CMK (cell line): ENCODE measurements around the gene SLC44A5.
"Not testable (repeated sequence)": the region's sequence is repeated elsewhere in the genome, so short reads cannot be mapped to it uniquely, and the experiment has no call there.

Experiments
- DNase-seq: peaks from one replicate; pipeline ENCODE4 v3.0.0-alpha.2; 2010; ENCODE audit warnings: low read depth

The SLC44A5 gene

DNA sequence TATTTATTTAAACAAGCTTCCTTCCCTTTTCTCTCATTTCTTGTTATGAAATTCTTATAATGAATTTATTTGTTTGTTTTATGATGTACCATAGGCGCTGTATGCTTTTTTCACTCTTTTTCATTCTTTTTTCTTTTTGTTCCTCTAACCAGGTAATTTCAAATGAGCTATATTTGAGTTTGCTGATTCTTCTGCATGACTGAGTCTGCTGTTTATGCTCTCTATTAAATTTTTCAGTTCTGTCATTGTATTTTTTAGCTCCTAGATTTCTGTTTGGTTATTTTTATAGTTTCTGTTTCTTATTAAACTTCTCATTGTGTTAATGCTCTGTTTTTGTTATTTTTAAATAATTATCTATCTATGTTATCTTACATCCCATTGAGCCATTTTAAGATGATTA lies 244.3 kb downstream of the SLC44A5 start:
- DNase-seq: no peak

DNA sequence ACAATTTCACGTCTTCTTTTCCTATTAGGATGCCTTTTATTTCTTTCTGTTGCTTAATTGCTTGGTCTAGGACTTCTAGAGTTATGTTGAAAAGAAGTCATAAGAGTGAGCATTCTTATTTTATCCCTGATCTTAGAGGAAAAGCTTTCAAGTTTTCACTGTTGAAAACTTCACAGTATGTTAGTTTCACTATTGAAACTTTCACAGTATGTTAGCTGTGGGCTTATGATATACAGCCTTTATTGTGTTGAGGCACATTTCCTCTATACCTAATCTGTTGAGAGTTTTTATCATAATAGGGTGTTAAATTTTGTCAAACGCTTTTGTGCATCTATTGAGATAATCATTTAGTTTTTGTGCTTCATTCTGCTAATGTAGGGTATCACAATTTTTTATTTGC lies 249.7 kb downstream of the SLC44A5 start:
- no peak for DNase-seq

DNA sequence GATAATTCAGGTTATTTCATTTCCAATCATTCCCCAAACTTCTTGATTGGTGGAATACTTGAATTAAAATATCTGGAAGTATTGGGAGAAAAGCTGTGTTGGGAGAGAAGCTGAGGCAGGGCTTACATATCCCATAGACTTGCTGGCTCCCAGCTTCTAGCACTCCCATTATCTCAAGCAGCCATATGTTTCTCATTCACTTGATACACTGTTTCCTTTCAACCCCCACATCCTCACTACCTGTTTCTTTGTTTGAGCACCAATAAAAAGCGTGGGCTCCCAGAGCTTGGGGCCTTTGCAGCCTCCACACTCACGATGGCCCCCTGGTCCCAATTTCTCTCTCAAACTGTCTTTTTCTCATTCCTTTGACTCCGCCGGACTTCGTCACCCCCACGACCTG lies 256.6 kb downstream of the SLC44A5 start:
- DNase-seq: not testable (repeated sequence)

DNA sequence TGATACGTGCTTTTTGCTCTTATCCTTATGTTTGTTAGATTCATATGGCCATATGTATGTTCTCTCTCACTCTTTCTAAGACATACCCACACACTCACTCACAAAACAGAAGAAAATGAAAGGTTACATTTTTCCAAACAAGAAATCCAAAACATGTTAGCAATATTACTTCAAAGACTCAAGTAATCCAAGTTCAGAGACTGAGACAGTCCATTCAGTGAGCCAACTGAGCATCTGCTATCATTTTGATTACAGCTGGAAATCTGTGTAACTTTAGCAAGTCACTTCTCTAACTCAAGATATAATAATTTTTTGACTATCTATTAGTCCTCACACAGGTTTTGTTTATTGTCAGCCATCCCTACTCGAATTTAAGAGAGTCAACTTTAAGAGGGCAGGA lies 257.9 kb downstream of the SLC44A5 start:
- no peak for DNase-seq

DNA sequence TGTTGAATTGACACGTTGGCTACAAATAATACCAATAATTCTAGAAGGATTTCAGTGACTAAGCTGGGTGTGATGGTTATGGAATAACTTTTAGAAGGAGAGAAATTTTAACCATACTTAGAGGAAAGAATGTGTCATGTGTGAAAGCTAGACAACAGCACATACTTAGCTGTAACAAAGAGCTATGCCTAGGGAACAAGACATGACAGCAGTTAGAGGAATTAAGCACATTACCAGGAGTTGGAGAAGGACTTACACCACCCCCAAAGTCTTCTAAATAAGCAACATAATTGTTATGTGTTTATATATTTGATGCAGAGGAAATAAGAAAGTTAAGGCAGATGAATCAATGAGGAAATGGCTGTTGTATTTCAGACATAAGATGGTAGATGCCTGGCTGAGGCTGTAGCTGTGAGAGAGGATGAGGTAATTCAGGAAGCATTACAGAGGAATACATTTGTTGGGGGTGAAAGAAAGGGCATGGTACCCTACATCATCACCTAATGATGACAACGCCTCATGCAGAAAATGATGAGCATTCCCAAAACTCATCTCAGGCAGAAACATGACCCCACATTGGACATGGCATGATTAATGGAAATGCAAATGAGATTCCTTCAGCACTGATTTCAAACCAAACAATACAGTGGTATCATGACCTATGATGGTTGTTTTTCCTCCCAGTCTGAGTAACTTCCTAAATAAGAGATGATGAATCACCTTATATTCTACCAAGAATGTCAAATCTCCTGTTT lies 265.2 kb downstream of the SLC44A5 start:
- DNase-seq: no peak

DNA sequence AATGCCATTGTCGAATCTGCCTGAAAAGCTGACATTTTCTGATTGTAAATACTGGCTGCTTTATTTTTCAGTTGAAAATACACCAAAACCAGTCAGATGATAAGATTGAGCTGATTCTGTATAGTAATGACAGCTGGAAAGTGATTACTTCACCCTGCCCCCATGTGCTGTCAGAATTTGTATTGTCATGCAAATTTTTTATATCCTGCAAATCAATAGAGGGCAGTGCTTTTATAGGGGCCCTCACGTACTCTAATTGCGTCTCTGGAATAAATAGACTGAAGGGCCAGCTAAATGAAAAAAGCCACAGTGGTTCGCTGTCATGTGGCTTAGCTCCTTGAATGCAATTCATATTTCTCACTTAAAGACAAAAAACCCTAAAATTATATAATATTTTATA lies 268.1 kb downstream of the SLC44A5 start:
- no peak for DNase-seq

DNA sequence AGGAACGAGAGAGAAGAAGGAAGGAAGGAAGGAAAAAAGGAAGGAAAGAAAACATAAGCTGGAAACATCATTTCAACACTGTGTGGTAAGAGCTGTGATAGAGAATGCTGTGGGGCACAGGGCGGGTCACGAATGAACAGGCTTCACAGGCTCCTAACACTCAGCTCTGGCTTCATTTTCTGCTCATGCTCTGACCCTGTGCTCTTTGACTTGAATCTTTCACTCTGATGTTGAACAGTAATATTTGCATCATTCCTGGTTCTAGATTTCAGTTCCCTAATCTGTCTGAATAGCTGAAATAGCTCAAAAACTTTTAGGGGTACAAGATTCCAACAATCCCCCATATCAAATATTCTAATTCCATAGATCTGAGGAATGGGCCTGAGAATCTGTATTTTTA lies 269.4 kb downstream of the SLC44A5 start:
- no peak for DNase-seq

DNA sequence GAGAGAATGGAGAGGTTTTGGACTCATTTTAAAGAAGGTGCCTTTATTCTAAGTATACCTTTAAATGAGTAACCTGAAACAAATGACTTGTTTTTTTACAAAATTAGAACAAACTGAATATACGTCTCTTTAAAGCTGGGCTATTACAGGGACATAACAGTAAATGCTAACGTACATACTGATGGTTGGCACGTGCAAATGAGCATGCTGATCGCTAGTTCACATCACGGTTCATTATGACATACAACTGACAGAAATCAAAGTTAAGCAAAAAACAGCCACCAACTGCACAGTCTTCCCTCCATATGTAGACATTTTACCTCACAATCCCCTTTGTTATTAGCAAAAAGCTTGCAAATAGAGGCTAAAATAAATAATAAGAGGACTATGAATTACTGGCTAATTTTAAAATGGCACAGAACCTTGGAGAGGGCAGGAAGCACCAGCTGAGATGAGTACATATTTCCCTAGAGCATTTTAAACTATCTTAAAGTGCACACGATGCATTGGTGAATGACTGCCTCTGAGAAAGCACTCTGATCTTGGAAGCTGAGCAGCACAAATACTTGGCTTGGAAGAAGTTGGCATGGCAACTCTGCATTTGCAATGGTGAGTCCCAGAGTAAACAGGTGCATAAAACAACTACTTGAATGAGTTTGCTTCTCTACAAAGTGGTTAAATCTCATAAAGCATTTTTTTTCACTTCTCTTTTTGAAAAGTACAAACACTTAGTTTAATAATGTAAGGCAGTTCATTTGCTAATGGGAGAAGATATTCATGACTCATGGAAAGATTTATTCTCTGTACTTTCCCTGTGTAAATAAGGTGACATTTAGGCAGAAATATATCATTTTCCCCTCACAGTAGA lies 272.1 kb downstream of the SLC44A5 start:
- DNase-seq: no peak

DNA sequence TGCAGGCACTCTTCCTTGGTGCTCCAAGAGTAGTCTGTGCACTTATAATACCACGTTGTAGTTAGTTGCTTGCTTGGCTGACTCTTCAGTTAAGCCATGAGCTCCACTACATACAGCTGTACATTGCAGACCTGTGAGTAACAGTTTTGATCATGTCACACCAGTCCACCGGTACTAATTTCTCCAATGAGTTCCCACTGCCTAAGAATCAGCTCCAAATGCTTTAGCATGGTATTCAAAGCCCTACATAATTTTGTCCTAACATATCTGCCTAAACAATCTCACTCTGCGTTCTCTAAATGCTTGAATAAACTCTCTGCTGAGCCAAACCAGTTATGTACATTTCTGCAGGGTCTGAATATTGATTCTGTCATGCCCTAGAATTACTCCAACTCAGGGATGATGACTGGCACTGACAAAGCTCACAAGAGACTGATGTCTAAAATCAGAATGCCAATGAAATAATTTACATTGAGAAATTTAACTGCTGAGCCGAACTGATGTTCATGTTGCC lies 276.0 kb downstream of the SLC44A5 start:
- DNase-seq: no peak

DNA sequence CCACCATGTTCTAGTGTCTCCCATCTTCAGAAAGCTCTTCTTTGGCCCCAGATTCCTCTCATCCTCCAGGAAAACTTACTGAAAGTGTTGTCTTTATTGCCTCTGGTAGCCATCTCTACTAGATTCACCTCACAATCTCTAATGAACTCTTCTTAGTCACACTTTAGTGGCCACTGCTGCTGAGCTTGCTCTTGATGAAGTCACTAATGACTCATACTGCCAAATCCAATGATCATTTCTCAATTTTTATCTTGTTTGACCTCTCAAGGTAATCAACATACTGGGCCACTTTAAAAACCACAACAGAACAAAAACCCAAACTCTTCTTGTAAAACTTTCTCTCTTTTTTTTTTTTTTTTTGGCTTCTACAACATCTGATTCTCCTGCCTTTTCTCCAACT lies 280.3 kb downstream of the SLC44A5 start:
- DNase-seq: no peak

DNA sequence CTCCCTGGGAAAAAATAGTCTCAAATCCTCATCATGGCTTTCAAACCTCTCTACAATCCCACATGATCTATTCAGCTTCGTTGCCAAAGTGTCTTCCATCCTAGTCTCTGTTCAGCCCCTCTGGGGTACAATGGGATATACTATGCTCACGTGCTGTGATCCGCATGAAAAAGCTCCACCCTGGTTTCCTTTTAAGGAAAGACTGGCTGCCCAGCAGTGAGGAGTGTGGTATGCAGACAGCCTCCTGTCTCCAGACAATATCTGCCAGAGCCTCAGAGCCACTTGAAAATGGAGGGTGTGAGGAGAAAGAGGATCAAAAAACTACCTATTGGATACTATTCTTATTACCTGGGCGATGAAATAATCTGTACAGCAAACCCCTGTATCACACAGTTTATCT lies 282.2 kb downstream of the SLC44A5 start:
- no peak for DNase-seq

DNA sequence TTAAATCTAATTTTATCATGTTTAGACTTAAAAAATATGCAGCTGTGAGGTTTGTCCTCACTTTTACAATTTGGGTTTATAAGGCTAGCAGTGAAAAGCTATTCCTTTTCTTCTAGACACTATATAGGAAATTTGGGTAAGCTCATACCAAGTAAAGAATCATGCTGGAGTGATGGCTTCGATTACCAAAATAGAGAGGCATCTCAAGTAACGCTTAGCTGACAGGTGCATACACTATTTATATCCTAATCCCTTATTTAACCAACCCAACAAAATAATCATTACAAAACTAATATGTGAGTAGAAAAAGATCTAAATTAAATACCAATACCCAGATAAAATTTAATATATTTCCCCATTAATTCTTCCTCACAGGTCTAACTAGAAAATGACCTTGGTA lies 283.5 kb downstream of the SLC44A5 start:
- no peak for DNase-seq

DNA sequence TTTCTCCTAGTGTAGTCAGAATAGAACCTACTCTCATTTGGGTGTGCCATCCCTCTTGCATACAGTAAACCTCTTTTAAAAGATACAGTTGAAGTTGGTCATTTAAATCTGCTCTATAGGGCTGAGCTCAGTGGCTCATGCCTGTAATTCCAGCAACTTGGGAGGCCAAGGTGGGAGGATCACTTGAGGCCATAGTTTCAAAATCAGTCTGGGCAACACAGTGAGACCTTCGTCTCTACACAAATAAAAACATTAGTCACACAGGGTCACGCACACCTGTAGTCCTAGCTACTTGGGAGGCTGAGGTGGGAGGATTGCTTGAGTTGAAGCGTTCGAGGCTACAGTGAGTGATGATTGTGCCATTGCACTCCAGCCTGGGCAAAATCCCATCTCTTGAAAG lies 292.9 kb downstream of the SLC44A5 start:
- no peak for DNase-seq

DNA sequence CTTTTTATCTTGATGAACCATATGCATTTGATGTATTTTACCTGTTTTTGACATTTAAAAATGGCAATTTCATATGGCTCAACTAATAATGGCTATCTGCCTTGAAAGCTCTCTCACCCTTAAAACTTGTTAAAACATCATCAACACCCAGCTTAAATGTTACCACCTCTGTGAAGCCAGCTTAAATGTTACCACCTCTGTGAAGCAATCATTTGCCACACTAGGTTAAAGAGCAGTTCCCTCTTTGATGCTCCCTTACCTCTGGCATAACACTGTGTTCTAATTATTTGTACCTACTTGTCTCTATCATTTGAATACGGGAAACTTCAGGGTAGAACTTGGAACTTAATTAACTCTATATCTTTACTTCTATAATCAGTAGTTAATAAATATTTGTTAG lies 294.7 kb downstream of the SLC44A5 start:
- DNase-seq: no peak

DNA sequence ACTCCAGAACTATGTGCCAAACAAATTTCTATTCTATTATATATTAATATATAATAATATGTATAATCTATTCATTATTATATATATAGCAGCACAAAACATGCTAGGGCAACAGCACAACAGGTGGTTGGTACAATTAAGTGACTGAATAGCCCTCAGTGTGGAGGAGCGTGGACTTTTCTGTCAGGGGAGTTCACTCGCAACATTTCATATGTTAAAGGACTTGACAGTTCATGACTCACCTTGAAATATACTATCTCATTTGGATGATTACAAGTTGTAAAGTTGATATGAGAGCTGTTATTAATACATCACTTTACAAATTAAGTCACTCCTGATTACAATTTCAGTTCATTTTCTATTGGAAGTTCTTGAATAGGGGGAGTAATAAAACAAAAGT lies 298.3 kb downstream of the SLC44A5 start:
- no peak for DNase-seq

DNA sequence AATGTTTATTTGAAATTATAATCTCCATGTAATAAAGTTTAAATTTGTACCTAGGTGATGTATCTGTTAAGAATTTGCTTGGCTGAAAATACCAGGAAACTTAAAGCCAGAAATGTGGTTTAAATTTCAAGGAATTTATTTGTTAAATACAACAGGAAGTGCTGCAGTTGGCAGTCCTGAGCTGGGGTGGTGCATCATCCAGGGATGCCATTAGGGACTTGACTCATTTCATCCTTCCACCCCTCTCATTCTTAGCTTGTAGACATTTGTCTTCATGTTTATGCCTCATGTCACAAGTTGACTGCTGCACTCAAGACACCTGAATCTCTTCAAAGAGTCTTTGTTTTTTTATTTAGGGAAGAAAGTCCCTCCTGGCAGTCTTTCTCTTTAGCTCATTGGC lies 300.8 kb downstream of the SLC44A5 start:
- no peak for DNase-seq

DNA sequence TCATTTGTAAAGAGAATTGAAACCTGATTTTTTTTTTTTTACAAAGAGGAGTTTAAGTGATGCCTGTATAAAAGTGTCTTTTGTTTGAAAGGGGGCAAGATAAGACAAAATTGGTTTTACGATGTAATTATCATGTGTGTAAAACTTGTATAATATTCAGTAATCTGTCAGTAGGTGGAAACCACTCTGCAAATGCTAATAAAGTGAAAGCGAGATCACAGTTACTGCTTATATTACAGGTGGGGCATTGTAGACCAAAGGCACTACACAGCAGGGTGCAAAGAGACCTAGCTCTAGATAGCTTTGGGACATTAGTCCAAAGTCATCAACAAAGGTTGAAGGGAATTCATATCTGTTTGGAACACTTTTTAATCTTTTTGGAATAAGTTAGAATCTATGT lies 302.5 kb downstream of the SLC44A5 start:
- no peak for DNase-seq

DNA sequence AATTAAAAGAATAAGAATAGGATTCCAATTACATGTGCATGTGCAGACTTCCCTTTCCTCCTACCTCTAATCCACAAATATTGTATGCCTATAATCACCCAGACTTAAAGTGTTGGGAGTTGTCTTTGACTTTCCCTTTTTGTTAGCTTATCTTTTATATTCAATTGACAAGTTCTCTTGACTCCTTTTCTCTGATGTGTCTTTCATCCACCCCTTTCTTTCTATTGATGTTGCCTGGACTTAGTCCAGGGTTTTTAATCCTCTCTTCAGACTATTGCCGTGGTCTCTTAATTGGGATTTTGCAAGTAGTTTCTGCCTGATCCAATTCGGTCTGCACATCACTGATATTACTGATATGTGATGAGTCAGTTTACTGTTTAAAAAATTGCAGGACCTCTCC lies 305.9 kb downstream of the SLC44A5 start:
- no peak for DNase-seq

DNA sequence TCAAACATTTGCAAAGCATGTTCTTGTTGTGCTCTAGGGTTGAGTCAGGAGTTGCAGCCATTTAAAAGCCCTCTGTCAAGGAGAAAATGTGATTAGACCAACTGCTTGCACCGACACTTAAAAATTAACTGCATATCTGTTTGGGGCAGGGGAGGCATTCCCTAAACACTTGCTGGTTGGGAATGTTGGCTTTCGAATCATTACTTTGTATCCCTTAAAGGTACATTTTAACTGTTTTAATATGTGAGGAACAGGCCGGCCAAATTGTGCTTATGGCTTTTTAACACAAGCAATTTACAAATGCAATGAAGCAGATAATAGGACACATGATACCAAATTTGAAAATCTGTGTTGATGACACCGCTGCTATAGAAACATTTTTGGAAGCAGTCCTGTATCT lies 317.6 kb downstream of the SLC44A5 start:
- no peak for DNase-seq

DNA sequence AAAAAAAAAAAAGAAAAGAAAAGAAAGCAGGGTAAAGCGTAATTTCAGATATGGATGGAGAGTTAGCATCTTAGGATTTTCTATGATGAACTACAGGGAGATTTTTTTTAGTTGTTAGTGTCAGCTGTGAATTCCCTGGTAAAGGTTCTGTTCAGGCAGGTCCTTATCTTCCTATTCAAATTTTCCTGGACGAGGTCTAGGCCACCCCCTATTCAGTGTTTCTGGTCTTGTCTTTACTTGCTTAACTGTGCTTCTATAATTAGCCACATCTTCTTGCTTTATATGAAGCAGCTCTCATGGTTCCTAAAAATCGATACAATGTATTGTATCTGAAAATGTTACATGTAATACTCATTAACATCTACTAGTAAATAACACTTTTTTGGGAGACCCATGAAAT lies 318.9 kb downstream of the SLC44A5 start:
- DNase-seq: no peak

DNA sequence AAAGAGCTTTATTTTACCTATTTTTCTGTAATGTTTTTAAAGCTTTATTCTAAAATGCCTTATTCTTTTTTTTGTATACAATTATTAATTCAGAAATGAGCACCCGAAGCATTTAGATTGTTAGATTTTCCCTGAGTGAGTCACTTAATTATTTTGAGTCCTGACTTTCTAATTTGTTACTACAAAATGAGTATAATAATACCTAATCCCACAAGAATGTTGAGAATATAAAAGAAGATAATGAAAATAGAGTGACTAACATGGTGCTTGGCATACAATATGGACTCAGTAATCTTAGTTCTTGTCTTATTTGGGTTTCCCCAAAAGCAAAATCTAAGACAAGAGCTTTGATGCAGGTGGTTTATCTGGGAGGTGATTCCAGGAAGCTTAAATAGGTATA lies 334.5 kb downstream of the SLC44A5 start:
- no peak for DNase-seq

DNA sequence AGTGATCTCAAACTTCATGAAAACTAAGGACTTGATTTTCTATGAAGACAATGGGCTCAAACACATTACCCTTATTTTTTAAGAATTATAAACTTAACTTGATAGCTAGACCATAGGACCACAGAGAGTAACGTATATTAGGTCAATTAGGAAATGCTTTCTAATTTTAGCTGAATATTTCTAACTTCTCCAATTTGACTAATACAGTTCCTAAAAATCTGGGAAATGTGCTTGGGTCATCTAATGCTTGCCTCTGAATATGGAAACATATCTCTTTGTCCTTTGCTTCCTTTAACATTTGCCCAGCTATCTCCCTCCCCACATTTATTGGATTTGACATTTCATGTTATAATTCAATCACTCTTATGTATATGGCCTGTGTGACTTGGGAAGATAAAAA lies 335.3 kb downstream of the SLC44A5 start:
- DNase-seq: no peak

DNA sequence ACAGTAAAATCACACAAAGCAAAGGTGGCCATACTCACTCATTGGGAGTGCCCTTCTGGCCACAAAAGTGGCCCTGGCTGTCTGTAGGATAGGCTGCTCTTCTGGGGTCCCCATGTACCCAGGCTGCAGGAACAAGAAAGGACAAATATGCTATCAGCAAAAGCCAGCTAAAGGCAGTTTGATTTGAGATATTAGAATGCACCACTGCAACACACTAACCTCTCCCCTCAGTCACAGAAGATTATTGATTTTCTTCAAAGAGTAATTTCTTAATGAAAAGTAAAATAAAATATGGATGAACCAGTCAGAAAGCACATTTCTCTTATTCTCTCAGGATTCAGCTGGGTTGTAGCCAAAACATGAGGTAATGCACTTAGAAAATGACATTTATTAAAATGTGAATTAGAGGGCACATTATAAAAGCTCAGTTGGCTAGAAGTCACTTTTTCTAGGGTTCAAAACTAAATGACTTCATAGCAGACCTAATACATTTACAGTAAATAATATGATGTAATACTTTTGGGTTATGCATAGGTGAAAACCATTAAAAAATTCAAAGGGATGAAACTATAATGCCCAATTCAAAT lies 335.9 kb downstream of the SLC44A5 start:
- no peak for DNase-seq
